ENCODE results near the gene TTC33. TPM values are rescaled to one million over a fixed set of nuclear protein-coding genes. Genes with fewer than 3 reads are reported as not detected.

Gene TTC33
- total RNA-seq, 2 donors from 2014 or later: 13.5 to 19.3 TPM

GRCh38 chr5:40799258-40799657 is 43.5 kb upstream of the TTC33 start:
- H3K4me3 ChIP-seq (ENCODE audit: low read length): peak overlapping the region; percentile 88
- TF ChIP-seq CTCF (conservative IDR thresholded peaks at IDR 0.05): no peak
- no peaks in the 10 kb centered on the region for H3K4me1 ChIP-seq (ENCODE audit: control insufficient read depth, insufficient read depth, low read length)
- no peak overlapping the region for H3K27ac ChIP-seq (ENCODE audit: low read depth, low read length)
- H3K9ac ChIP-seq (ENCODE audit: extremely low read depth, low read length, poor library complexity, severe bottlenecking): peak overlapping the region; percentile 78
- Mint-ChIP-seq H3K4me3 (peak overlapping the region; percentile 83), H3K27ac (no peak overlapping the region), H3K36me3 (ENCODE audit: low read depth) (peaks cover 16% of the 10 kb centered on the region), H3K9me3 (no peaks in the 10 kb centered on the region), H3K4me1 (peaks cover 12% of the 10 kb centered on the region), H3K27me3 (ENCODE audit: insufficient read depth) (no peaks in the 10 kb centered on the region)
- WGBS, 2 experiments (ENCODE audit: insufficient coverage in 1 of 2, insufficient read length in 1 of 2): 0% methylated on average over 1 of the region's 1 CpG
- H3K9me3 ChIP-seq (ENCODE audit: control insufficient read depth, low read length): no peaks in the 10 kb centered on the region
- H3K27me3 ChIP-seq (ENCODE audit: control insufficient read depth, insufficient read depth, low read length, poor library complexity, severe bottlenecking): no peaks in the 10 kb centered on the region
- peaks cover 5% of the 10 kb centered on the region for H3K36me3 ChIP-seq (ENCODE audit: control insufficient read depth, insufficient read depth, low read length)
- no peak for DNase-seq

GRCh38 chr5:40798801-40799210 is 43.0 kb upstream of the TTC33 start:
- Mint-ChIP-seq H3K27me3 (ENCODE audit: insufficient read depth) (no peaks in the 10 kb centered on the region), H3K4me1 (peaks cover 12% of the 10 kb centered on the region), H3K4me3 (peak overlapping the region; percentile 83), H3K36me3 (ENCODE audit: low read depth) (peaks cover 19% of the 10 kb centered on the region), H3K27ac (peak overlapping the region; percentile 97), H3K9me3 (no peaks in the 10 kb centered on the region)
- peak overlapping the region; percentile 78 for H3K9ac ChIP-seq (ENCODE audit: extremely low read depth, low read length, poor library complexity, severe bottlenecking)
- no peaks in the 10 kb centered on the region for H3K4me1 ChIP-seq (ENCODE audit: control insufficient read depth, insufficient read depth, low read length)
- no peak for DNase-seq
- peak overlapping the region; percentile 88 for H3K4me3 ChIP-seq (ENCODE audit: low read length)
- no peak for TF ChIP-seq CTCF (conservative IDR thresholded peaks at IDR 0.05)
- peak overlapping the region; percentile 81 for H3K27ac ChIP-seq (ENCODE audit: low read depth, low read length)
- no peaks in the 10 kb centered on the region for H3K27me3 ChIP-seq (ENCODE audit: control insufficient read depth, insufficient read depth, low read length, poor library complexity, severe bottlenecking)
- peaks cover 5% of the 10 kb centered on the region for H3K36me3 ChIP-seq (ENCODE audit: control insufficient read depth, insufficient read depth, low read length)
- no peaks in the 10 kb centered on the region for H3K9me3 ChIP-seq (ENCODE audit: control insufficient read depth, low read length)
- WGBS, 2 experiments (ENCODE audit: insufficient coverage in 1 of 2, insufficient read length in 1 of 2): 0 to 7% methylated on average over 1 to 6 of the region's 7 CpGs

- Histone ChIP-seq H3K27ac (ENCODE audit: low read depth, low read length) (peak within 1 kb of the TSS; percentile 87), H3K36me3 (ENCODE audit: control insufficient read depth, insufficient read depth, low read length) (peaks cover 5% of the 10 kb centered on the region), H3K4me1 (ENCODE audit: control insufficient read depth, insufficient read depth, low read length) (no peaks in the 10 kb centered on the region), H3K27me3 (ENCODE audit: control insufficient read depth, insufficient read depth, low read length, poor library complexity, severe bottlenecking) (no peaks in the 10 kb centered on the region), H3K9me3 (ENCODE audit: control insufficient read depth, low read length) (no peaks in the 10 kb centered on the region), H3K4me3 (ENCODE audit: low read length) (peak within 1 kb of the TSS; percentile 98), H3K9ac (ENCODE audit: extremely low read depth, low read length, poor library complexity, severe bottlenecking) (peak within 1 kb of the TSS; percentile 85)
- DNase-seq: peak; percentile 97
- Mint-ChIP-seq H3K27me3 (ENCODE audit: insufficient read depth) (no peaks in the 10 kb centered on the region), H3K36me3 (ENCODE audit: low read depth) (peaks cover 21% of the 10 kb centered on the region), H3K9me3 (no peaks in the 10 kb centered on the region), H3K27ac (peak within 1 kb of the TSS; percentile 97), H3K4me1 (peaks cover 12% of the 10 kb centered on the region), H3K4me3 (peak within 1 kb of the TSS; percentile 83)
- peak; percentile 84 for TF ChIP-seq CTCF (conservative IDR thresholded peaks at IDR 0.05)
- 0 to 2% methylated on average over 7 to 70 of the region's 70 CpGs for WGBS, 2 experiments (ENCODE audit: insufficient coverage in 1 of 2, insufficient read length in 1 of 2)
Observed at GRCh38 chr5:40798012-40798800, 42.4 kb upstream of the TTC33 start, which contains the start of gene PRKAA1. PRKAA1 (minus strand) TSS chr5:40798374; CDS start chr5:40798189, 185 bp downstream.

Measured in endodermal cell (in vitro differentiated cells).